Measurements from ENCODE around the gene NFAM1.

GRCh38 chr22:42442748-42443147 lies 10.5 kb upstream of the NFAM1 start:
- no peak for TF ChIP-seq CTCF (IDR thresholded peaks at IDR 0.05)
- TF ChIP-seq POLR2A (IDR thresholded peaks at IDR 0.05), result no peak
- no peak for TF ChIP-seq EP300 (IDR thresholded peaks at IDR 0.05)

Data from sigmoid colon (tissue), 4 donors.